GM04504 (cell line): ENCODE data around the gene SCAMP1.
"Not testable (repeated sequence)": the region's sequence is repeated elsewhere in the genome, so short reads cannot be mapped to it uniquely, and the experiment has no call there.

Source experiments
- DNase-seq: peaks from one replicate; pipeline ENCODE4 v3.0.0-alpha.2; 2012; ENCODE audit warnings: low read depth

Gene SCAMP1, protein sequence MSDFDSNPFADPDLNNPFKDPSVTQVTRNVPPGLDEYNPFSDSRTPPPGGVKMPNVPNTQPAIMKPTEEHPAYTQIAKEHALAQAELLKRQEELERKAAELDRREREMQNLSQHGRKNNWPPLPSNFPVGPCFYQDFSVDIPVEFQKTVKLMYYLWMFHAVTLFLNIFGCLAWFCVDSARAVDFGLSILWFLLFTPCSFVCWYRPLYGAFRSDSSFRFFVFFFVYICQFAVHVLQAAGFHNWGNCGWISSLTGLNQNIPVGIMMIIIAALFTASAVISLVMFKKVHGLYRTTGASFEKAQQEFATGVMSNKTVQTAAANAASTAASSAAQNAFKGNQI

DNA sequence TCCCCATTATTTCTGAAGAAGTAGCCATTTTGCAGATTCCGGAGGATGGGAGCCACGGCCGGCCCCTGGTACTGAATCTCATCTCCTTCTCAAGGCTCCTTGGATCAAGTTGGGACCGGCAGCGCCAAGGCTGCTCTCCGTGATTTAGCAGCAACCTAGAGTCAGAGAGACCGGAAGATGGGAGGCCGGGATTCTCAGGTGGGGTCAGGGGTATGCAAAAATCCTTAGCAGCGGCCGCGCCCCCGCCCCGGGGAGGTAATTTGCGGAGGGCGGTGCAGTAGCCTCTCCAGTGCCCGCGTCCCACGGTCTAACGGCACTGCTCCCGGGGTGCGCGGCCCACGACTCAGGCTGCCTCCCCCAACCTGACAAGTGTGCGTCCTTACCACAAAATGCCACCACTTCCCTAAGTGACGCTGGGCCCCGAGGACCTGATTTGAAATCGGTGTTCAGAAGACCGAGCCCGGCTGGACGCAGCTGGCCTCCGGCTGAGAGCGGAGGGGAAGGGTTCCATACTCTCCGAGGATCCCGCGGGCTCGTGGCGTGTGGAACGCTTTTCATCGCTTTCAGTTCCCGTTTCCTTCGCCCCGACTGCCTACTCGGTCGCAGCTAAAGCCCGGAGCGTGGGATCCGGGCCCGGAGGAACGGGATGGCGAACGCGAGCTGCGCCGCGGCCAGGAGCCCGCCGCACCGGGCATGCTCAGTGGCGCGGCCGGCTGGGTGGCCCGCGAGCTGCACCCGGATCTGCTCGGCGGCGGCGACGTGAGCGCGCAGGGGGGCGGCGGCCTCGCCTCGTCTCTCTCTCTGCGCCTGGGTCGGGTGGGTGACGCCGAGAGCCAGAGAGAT lies at the start of gene SCAMP1:
Gene SCAMP1, plus strand, starts transcription at position 787 of the 843 bp plus-strand sequence. Its CDS starts 55 bp downstream, at position 842.
- peak; percentile 91 for DNase-seq

DNA sequence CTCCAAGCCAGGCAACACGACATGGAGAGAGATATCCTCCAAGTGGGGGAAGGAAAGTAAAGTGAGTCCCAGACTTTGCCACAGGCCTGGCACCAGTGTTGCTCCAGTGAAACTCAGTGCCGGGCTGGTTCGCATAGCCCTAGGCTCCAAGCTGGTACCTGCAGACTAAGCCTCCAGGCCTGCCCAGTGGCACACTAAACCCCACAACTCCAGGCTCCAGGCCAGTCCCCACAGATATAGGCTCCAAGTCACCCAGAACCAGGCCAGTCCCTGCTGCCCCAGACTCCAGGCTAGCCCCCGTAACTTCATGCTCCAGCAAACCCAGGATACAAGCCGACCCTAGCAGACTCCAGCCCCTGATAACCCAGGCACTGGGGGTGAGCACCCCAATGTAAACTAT lies 42.9 kb upstream of the SCAMP1 start:
- no peak for DNase-seq

DNA sequence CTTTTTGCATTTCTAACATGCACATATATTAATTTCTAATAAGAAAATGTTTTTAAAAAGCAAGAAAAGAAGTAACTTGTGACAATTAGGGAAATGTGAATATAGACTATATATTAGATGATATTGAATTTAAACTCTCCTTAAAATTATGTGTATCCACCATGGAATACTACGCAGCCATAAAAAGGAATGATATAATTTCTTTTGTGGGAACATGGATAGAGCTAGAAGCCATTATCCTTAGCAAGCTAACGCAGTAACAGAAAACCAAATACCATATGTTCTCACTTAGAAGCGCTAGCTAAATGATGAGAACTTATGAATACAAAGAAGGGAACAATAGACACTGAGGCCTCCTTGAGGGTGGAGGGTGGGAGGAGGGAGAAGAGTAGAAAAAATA lies 42.1 kb upstream of the SCAMP1 start:
- DNase-seq = no peak

DNA sequence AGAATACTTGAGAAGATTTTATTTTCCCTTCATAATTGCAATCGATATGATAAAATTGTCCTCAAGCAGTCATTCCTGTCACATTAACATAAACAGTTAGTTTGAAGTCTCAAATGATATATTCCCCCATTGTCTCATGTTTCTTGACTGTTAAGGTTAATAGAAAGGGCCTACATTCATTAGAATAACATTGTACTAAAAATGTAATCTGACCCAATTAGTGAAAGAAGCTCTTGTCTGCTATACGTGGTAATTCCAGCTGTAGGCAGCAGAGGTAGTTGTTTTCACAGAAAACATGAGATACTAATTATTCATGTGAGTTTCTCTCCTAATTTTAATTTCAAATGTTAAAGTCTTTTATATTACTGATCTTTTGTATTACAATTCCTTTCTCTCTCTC lies 40.0 kb upstream of the SCAMP1 start:
- DNase-seq = no peak

DNA sequence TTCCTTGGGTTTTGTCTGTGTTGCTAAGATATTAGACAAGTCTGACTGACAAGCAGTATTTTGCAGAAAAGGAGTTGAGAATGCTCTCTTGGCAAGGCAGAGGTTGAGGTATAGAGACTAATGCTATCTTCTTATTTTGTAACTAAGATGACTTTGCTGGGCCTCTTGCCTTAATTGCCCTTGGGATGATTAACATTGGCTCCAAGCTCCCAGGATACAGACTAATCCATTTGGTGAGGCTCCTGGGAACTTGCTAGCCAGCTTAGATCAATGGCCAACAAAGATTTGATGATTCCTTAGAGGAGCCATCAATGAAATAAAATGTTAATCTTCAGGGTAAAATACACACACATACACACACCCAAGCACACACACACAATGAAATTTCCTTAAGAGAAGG lies 37.2 kb upstream of the SCAMP1 start:
- DNase-seq = no peak

DNA sequence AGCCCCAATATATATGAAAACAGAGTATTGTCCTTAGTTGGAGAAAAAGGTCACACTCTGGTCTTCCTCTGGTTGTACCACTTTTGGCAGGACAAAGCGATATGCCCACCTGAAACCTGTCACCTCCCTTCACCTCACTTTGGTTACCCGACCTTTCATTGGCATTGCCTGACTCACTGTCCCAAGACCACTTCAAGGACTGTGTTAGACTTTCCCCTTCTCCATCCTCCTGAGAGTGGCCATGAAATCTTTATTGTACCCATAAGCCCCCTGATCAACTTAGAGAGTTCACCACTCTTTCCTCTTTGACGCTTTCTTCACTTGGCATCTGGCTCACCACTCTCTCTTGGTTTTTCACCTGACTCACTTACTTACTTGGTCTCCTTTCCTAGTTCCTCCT lies 33.5 kb upstream of the SCAMP1 start:
- DNase-seq = no peak

DNA sequence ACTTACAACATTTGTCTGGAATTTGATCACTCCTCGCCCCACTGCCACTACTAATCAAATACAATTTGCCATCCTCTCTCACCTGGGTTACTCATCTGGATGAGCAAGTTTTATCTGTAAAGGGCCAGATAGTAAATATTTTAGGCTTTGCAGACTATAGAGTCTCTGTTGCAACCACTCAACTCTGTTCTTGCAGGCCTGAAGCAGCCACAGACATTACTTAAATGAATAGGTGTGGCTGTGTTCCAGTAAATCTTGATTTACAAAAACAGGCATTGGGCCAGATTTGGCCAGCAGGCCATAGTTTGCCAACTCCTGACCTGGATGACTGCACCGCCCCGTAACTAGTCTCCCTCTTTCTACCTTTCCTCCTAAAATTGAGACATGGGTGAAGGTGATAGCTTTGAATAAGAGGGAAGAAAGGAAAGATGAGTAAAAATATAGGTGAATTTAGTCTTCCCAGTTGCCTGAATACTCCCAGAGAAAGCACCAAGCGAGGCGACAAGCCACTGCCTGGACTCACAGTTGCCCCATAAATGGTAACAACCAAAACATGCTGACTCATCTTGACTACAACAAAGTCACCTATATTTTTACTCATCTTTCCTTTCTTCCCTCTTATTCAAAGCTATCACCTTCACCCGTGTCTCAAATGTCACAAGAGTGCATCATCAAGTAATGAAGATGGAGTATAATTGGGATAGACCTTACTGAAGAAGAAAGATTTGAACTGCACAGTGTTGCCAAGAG lies 32.5 kb upstream of the SCAMP1 start:
- no peak for DNase-seq

DNA sequence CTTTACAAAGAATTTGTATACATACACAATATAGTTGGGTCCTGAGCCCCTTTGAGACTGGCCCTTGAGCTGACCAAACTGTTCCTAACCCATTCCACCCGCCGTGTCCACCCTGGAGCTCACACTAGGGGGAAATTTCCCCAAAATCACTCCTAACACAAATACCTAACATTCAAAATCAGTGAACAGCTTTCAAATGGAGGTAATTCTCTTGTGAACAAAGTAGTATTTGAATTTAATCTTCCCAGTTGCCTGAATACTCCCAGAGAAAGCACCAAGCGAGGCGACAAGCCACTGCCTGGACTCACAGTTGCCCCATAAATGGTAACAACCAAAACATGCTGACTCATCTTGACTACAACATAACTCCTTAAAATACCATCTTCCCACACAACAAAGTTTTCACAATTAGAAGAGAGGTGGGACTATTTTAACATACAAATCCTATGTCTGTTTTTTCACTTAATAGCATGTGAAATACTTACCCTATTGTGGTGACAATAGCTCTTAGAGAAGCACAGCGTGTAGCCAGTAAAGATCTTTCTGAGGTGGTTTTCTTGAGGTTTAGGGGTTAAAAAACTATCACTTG lies 31.7 kb upstream of the SCAMP1 start:
- peak; percentile 13 for DNase-seq

DNA sequence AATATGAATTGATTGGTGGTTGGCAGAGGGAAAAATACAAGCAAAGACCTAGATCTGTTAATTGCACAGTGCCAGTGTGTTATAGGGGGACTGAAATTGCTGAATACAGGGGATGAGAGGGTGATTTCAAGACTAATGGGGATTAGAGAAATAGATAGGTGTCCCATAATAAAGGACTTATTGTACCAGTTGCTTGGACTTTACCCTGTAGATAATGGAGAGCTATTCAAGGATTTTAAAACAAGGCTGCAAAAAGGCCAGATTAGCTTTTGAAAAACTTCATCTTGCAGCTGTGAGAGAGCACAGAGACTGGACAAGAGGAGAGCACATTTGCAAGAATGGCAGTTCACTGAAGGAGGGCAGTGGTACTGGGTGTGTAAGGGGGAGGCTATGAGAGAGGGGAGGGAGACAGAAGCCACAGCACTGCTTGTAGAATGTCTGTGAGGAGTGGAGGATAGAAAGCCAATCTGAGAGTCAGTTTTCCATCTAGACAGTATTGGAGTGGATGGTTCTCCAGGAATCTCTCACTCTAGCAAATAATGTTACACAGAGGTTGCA lies 28.8 kb upstream of the SCAMP1 start:
- DNase-seq = no peak

DNA sequence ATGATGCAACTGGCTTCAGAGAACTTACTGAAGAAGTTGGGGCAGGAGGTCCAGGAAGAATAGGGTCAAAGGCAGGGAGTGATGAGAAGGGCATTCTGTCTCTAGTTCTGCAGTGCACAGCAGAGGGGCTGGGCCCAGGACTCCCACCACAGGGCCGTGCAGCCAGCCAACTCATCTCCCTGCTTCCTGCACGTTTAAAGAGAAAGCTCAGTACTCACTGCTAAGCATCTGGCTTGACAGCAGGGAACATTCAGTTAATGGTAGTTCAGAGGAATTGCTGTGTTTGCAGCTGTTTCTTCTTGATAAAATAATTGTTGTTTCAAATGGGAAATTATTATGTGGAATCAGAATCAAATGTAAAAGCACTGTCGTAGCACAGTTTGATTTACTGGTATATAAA lies 25.6 kb upstream of the SCAMP1 start:
- DNase-seq = no peak

DNA sequence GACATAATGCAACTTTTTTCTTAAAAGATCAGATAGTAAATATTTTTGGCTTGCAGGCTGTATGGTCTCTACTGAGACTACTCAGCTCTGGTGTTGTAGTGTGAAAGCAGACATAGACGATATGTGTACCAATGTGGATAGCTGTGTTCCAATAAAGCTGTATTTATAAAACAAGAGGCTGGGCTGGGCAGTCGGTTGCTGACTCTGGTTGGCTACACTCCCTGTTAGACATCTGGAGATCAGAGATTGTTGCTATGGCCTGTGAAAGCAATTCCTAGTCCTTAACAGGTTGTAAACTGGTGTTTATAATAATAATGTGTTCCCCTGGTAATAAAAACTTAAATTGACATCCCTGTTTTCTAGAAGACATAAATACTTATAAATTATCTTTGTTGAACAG lies 24.4 kb upstream of the SCAMP1 start:
- no peak for DNase-seq

DNA sequence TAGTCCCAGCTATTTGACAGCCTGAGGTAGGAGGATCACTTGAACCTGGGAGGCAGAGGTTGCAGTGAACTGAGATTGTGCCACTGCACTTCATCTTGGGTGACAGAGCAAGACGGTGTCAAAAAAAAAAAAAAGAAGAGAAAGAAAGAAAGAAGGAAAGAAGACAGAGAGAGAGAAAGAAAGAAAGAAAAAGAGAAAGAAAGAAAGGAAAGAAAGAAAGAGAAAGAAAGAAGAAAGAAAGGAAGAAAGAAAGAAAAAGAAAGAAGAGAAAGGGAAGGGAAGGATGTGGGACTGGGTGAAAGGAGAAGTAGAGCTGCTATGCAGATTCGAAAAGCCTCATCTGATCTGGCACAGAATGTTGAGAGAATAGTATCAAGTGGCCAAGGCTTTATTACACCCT lies 23.7 kb upstream of the SCAMP1 start:
- no peak for DNase-seq

DNA sequence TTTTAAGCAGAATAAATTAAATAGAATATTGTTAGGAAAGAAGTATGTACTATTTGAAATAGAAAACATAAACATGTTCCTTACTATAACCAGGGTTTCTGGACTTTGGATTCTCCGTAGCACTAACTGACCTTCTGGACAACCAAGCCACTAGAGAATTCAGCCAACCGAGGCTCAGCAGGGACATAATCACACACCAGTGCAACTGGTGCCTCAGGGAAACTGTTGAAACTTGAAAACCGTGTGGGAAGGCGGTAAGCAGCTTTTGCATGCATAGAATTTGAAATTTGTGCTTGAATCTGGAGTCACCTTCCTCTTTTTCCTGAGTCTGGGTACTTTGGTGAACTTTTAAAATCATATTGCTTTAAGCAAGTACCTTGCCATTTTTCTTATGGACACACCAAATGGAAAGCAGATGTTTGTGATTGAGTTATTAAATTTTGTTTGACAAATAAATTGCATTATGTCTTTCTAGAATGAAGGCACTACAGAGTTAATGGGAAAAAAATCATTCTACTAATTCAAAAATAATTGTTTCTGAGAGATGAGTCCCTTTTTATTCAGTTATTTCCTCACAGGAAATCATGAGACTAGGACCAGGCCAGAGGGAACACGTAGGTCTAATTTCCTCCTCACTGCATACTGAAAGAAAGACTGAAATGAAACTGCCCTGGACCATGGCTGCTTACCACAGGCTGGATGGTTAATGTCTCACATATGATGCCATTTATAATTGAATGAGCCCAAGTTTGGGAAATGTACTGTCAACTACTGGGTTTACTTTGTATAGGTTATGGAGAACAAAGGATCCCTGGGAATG lies 20.6 kb upstream of the SCAMP1 start:
- no peak for DNase-seq

DNA sequence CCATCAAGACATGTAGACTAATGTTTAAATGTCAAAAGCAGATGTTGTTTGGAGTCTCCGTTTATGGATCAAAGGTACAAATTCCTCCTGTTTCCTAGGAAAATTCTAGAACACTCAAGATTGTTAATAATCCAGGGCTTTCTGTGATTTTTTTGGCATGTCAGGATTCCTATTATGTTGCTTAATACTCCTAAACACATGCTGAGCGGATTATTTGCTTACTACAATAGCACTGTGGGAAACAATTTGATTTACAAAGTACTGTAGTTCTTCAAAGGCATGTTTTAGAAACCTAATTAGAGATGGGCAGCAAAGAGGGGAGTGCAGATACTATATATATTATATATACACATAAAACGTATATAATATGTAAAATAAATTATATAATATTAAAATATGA lies 19.0 kb upstream of the SCAMP1 start:
- DNase-seq = no peak

DNA sequence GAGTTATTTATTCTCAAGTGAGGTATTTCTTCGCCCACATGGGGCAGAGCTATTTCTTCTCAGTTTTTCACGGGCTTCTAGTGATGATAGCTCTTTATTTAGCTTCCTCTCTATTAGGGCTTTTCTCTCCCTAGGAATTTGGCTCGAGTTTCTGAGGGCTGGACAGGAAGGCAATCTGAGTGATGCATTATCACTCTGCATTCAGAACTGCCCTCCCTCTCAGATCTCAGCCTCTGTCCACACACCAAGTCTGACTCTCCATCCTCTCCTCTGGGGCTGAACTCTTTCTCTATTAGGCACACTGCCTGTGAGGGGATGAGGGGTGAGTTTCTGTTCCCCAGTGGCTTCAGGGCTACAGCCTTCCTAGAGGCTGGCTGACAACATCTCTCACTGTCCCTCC lies 14.9 kb upstream of the SCAMP1 start:
- DNase-seq = no peak

DNA sequence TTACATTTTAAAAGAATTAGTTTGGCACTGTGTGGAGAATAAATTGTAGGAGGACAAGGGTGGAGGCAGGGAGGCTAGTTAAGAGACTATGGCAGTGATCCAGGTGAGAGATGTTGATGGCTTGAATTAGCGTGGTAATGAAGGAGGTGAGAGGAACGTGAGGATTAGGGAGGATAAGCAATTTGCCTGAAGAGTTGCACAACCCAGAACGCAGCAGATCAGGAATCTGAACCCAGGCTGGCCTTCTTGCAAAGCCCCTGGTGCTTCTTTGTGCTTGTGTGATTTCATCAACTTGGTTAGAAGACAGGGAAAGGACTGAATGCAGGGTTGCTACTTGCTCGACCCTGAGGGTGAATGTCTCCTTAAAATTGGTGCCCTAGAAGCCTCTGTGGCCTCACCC lies 6.9 kb upstream of the SCAMP1 start:
- no peak for DNase-seq

DNA sequence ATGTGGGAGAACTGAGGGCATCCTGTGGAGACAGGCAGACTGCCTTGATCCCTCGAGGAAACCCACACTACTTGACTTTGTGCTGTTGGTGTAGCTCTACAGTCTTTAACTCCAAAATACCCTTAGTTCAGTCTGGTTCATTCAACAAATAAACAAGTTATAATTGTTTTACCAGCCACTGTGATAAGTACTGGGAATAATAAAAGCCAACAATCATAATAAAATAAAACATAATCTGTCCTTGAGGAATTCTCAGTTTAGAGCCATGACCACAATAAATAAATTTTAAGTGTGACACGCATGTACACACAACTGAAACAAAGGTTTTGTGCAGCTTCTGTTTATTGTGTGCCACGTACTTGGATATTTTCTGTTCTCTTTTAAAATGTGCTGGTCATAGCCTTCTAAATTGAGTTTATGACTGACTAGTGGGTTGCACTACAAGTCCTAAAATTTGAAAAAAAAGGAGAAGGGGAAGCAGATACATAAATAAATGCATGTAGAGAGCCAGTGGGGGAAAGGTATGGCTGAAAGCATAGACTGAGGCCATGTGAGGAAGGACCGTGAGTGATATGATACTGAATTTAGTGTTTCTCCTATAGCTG lies 6.2 kb upstream of the SCAMP1 start:
- no peak for DNase-seq

DNA sequence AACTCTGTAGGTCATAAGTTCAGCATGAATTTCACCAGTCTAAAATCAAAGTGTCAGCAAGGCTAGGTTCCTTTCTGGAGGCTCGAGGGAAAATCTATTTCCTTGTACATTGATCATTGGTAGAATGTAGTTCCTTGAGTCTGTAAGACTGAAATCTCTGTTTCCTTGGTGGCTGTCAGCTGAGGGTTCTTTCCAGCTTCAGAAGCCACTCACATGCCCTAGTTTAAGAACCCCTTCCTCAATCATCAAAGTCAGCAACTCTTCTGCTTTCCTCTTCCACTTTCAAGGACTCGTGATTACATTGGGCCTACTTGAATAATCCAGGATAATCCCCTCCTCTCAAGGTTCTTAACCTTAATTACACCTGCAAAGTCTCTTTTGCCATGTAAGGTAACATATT lies 4.9 kb upstream of the SCAMP1 start:
- DNase-seq = no peak

DNA sequence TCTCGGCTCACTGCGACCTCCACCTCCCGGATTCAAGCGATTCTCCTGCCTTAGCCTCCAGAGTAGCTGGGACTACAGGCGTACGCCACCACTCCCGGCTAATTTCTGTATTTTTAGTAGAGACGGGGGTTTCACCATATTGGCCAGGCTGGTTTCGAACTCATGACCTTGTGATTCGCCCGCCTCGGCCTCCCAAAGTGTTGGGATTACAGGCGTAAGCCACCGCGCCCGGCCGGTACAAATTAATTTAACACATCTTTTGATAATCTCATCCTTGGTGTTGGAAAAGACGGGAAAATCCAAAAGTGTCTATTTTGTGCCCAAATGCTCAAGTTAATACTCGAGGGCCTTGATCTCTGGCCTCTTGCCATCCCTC lies 974 bp upstream of the SCAMP1 start:
- not testable (repeated sequence) for DNase-seq

DNA sequence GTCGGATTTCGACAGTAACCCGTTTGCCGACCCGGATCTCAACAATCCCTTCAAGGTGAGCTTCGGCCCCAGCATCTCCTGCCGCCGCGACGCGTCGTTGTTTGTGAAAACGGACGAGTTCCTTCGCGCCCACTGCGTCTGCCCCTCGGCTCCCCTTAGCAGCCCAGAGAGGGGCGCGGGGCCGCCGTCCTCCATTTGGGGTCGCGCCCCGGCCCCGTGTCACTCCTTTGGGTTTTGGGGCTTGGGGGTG lies 182 bp downstream of the SCAMP1 start:
- DNase-seq = no peak
